Karpas-422 (cell line): ENCODE data around the gene PTGFRN. TPM values are rescaled to one million over a fixed set of nuclear protein-coding genes. Genes with fewer than 3 reads are reported as not detected.

ENCODE experiments used
- DNase-seq: peaks from one replicate; pipeline ENCODE4 v3.0.0-alpha.2; 2015
- H2AFZ ChIP-seq: fragments of 200-600 bp; sonication (generic); 2 replicates; pipeline ENCODE4 v1.6.1; 2014; ENCODE audit warnings: antibody characterized with exemption, low read length, mixed read lengths
- H3K27ac ChIP-seq: fragments of 200-600 bp; sonication (generic); 2 replicates; pipeline ENCODE4 v1.5.1; 2014; ENCODE audit warnings: mild to moderate bottlenecking, low read length, moderate library complexity
- H3K27me3 ChIP-seq: fragments of 200-600 bp; sonication (generic); 2 replicates; pipeline ENCODE4 v1.6.1; 2014; ENCODE audit warnings: low read length, mixed read lengths
- H3K36me3 ChIP-seq: fragments of 200-600 bp; sonication (generic); 2 replicates; pipeline ENCODE4 v1.6.1; 2014; ENCODE audit warnings: low read length, mixed read lengths; ENCODE audit not compliant: insufficient read depth
- H3K4me1 ChIP-seq: fragments of 200-600 bp; sonication (generic); 2 replicates; pipeline ENCODE4 v1.6.1; 2014; ENCODE audit warnings: mild to moderate bottlenecking, low read length, mixed read lengths
- H3K4me2 ChIP-seq: fragments of 200-600 bp; sonication (generic); 2 replicates; pipeline ENCODE4 v1.6.1; 2014; ENCODE audit warnings: low read length, low read depth, mild to moderate bottlenecking; ENCODE audit not compliant: poor library complexity, severe bottlenecking
- H3K4me3 ChIP-seq: fragments of 200-600 bp; sonication (generic); 2 replicates; pipeline ENCODE4 v1.5.1; 2014; ENCODE audit warnings: mild to moderate bottlenecking, antibody characterized with exemption, low read length, mixed read lengths
- H3K79me2 ChIP-seq: fragments of 200-600 bp; sonication (generic); 2 replicates; pipeline ENCODE4 v1.6.1; 2014; ENCODE audit warnings: mild to moderate bottlenecking, low read length, mixed read lengths
- H3K9ac ChIP-seq: fragments of 200-600 bp; sonication (generic); 2 replicates; pipeline ENCODE4 v1.6.0; 2014; ENCODE audit warnings: low read length
- H3K9me2 ChIP-seq: fragments of 200-600 bp; sonication (generic), shearing (Covaris generic); replicated peaks from 2 replicates; pipeline ENCODE4 v1.6.0; 2014; ENCODE audit warnings: mild to moderate bottlenecking, low read length, moderate library complexity; ENCODE audit not compliant: insufficient read depth
- H3K9me3 ChIP-seq: fragments of 300-700, 200-600 bp; sonication (generic); 2 replicates; pipeline ENCODE4 v1.6.1; 2014; ENCODE audit warnings: low read length, mixed read lengths
- H4K20me1 ChIP-seq: fragments of 200-600 bp; sonication (generic); 2 replicates; pipeline ENCODE4 v1.6.1; 2014; ENCODE audit warnings: mild to moderate bottlenecking, antibody characterized with exemption, low read length, low read depth; ENCODE audit not compliant: insufficient read depth
- total RNA-seq: library from RNA; depleted of rRNA; stranded (reverse); fragments of >200 nt; shearing (Covaris generic); gene quantifications from 2 replicates; pipeline ENCODE4 v1.2.3, GENCODE V29; 2014; ENCODE audit warnings: low replicate concordance

The PTGFRN gene
- total RNA-seq, 1 experiment from 2014 or later, result not detected

GRCh38 chr1:116993286-116993685, 83.6 kb downstream of the PTGFRN start:
- Histone ChIP-seq H3K4me3 (no peak overlapping the region), H2AFZ (no peak overlapping the region), H3K27me3 (no peaks in the 10 kb centered on the region), H3K9ac (no peak overlapping the region), H3K9me3 (no peaks in the 10 kb centered on the region), H3K9me2 (no peaks in the 10 kb centered on the region), H3K36me3 (no peaks in the 10 kb centered on the region), H3K4me1 (no peaks in the 10 kb centered on the region), H3K79me2 (no peaks in the 10 kb centered on the region), H3K4me2 (no peak overlapping the region), H4K20me1 (no peaks in the 10 kb centered on the region), H3K27ac (no peak overlapping the region)
- DNase-seq, result no peak

GRCh38 chr1:116994411-116994810, 84.7 kb downstream of the PTGFRN start:
- H3K36me3 ChIP-seq, result no peaks in the 10 kb centered on the region
- H3K79me2 ChIP-seq, result no peaks in the 10 kb centered on the region
- DNase-seq, result no peak
- no peaks in the 10 kb centered on the region for H3K9me2 ChIP-seq
- H3K27ac ChIP-seq, result no peak overlapping the region
- no peaks in the 10 kb centered on the region for H4K20me1 ChIP-seq
- no peak overlapping the region for H3K9ac ChIP-seq
- no peaks in the 10 kb centered on the region for H3K9me3 ChIP-seq
- H3K4me2 ChIP-seq, result no peak overlapping the region
- H3K27me3 ChIP-seq, result no peaks in the 10 kb centered on the region
- H3K4me3 ChIP-seq, result no peak overlapping the region
- no peaks in the 10 kb centered on the region for H3K4me1 ChIP-seq
- H2AFZ ChIP-seq, result no peak overlapping the region

- Histone ChIP-seq H3K4me2 (no peak overlapping the region), H2AFZ (no peak overlapping the region), H3K27me3 (no peaks in the 10 kb centered on the region), H3K27ac (no peak overlapping the region), H3K4me1 (no peaks in the 10 kb centered on the region), H4K20me1 (no peaks in the 10 kb centered on the region), H3K9me3 (no peaks in the 10 kb centered on the region), H3K4me3 (no peak overlapping the region), H3K9ac (no peak overlapping the region), H3K36me3 (no peaks in the 10 kb centered on the region), H3K9me2 (no peaks in the 10 kb centered on the region), H3K79me2 (no peaks in the 10 kb centered on the region)
- DNase-seq, result no peak
These were observed 87.3 kb downstream of the PTGFRN start for GRCh38 chr1:116997066-116997465.

DNA sequence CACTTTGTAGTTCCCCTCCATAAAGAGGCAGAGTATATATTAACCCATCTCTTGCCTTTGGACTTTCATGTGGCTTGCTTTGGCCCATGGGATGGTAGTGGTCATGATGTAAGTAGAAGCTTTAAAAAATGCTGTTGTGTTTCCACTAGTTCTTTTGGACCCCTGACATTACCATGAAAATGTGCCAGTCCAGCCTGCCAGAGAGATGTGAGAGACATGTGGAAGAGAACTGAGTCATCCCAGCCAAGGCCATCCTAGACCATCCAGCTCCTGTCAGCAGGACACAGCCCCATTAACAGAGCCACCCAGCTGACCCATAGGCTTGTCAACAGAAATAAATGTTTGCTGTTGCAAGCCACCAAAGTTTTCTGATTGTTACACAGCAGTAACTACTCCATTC, 87.9 kb downstream of the PTGFRN start:
- DNase-seq, result no peak
- no peak overlapping the region for H3K4me2 ChIP-seq
- no peak overlapping the region for H3K9ac ChIP-seq
- no peak overlapping the region for H3K27ac ChIP-seq
- H3K4me3 ChIP-seq, result no peak overlapping the region
- no peaks in the 10 kb centered on the region for H3K9me2 ChIP-seq
- H3K79me2 ChIP-seq, result no peaks in the 10 kb centered on the region
- H3K4me1 ChIP-seq, result no peaks in the 10 kb centered on the region
- H2AFZ ChIP-seq, result no peak overlapping the region
- no peaks in the 10 kb centered on the region for H4K20me1 ChIP-seq
- no peaks in the 10 kb centered on the region for H3K36me3 ChIP-seq
- H3K9me3 ChIP-seq, result no peaks in the 10 kb centered on the region
- no peaks in the 10 kb centered on the region for H3K27me3 ChIP-seq

DNA sequence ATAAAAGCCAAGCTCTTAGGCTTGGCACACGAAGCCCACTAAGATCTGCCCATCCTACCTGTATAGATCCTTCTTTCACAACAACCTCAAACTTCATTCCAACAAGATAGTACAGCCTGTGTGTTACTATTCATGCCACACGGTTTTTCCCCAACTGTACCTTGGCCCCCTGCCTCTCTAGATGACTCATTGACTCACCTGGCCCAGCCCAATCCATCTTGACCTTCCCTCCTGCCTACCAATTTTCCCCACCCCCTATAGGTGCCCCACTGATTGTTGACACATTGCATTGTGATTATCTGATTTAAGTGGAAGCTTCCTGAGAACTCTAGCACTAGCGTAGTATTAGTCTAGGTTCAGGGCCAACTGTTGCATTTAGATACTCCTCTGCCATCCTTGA, 89.9 kb downstream of the PTGFRN start:
- no peak overlapping the region for H3K4me2 ChIP-seq
- no peaks in the 10 kb centered on the region for H4K20me1 ChIP-seq
- no peaks in the 10 kb centered on the region for H3K79me2 ChIP-seq
- no peaks in the 10 kb centered on the region for H3K36me3 ChIP-seq
- H2AFZ ChIP-seq, result no peak overlapping the region
- H3K9ac ChIP-seq, result no peak overlapping the region
- H3K9me3 ChIP-seq, result no peaks in the 10 kb centered on the region
- no peaks in the 10 kb centered on the region for H3K9me2 ChIP-seq
- no peak for DNase-seq
- H3K4me1 ChIP-seq, result no peaks in the 10 kb centered on the region
- H3K4me3 ChIP-seq, result no peak overlapping the region
- H3K27ac ChIP-seq, result no peak overlapping the region
- H3K27me3 ChIP-seq, result no peaks in the 10 kb centered on the region

- Histone ChIP-seq H3K9me2 (no peaks in the 10 kb centered on the region), H3K79me2 (no peaks in the 10 kb centered on the region), H3K4me1 (no peaks in the 10 kb centered on the region), H4K20me1 (no peaks in the 10 kb centered on the region), H3K27ac (no peak overlapping the region), H3K4me3 (no peak overlapping the region), H3K36me3 (no peaks in the 10 kb centered on the region), H3K9me3 (no peaks in the 10 kb centered on the region), H3K4me2 (no peak overlapping the region), H3K27me3 (no peaks in the 10 kb centered on the region), H3K9ac (no peak overlapping the region), H2AFZ (no peak overlapping the region)
- no peak for DNase-seq
These were observed 90.4 kb downstream of the PTGFRN start for GRCh38 chr1:117000142-117000541.

DNA sequence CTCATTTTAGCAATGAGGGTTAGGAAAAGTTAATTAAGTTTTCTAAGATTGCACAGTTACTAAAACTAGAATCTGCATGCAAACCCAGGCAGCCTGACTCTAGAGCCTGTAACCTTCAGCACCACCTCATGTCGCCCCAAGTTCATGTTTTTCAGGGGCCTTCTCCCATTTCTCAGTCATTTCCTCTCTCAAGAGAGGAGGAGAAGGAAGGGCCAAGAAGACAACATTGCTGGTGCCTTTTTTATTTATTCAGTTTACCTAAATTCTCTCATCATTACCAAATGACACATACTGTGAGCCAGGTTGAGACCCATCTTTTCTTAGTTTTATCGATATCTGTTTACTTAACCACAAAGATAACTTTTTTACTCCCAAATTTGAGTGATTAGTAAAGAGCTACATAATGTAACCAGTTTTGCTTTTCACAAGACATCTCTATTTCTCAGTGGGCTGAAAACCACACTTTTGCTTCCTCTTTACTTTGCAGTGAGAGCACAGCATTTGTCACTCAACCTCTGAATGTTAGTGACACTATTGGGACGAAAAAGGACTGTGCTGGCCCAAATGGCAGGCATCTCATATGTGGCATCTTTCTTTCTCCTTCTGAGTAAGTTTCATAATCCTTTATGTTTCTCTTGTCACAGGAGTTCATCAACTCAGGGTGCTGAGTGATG, 91.7 kb downstream of the PTGFRN start, which contains the start of gene CD101:
Gene CD101, plus strand, starts transcription at position 507 of the 674 bp plus-strand sequence. Its CDS starts 58 bp downstream, at position 565.
- no peaks in the 10 kb centered on the region for H4K20me1 ChIP-seq
- no peaks in the 10 kb centered on the region for H3K4me1 ChIP-seq
- DNase-seq, result no peak
- H3K9me2 ChIP-seq, result no peaks in the 10 kb centered on the region
- no peaks in the 10 kb centered on the region for H3K27me3 ChIP-seq
- no peak within 1 kb of the TSS for H2AFZ ChIP-seq
- no peak within 1 kb of the TSS for H3K4me3 ChIP-seq
- no peaks in the 10 kb centered on the region for H3K9me3 ChIP-seq
- H3K79me2 ChIP-seq, result no peaks in the 10 kb centered on the region
- no peak within 1 kb of the TSS for H3K27ac ChIP-seq
- no peak within 1 kb of the TSS for H3K9ac ChIP-seq
- H3K36me3 ChIP-seq, result no peaks in the 10 kb centered on the region
- H3K4me2 ChIP-seq, result no peak within 1 kb of the TSS

GRCh38 chr1:117003223-117003875, 93.6 kb downstream of the PTGFRN start:
- Histone ChIP-seq H2AFZ (no peak overlapping the region), H3K9me3 (no peaks in the 10 kb centered on the region), H3K4me2 (no peak overlapping the region), H3K9ac (no peak overlapping the region), H3K79me2 (no peaks in the 10 kb centered on the region), H3K4me3 (no peak overlapping the region), H3K4me1 (no peaks in the 10 kb centered on the region), H3K27me3 (no peaks in the 10 kb centered on the region), H3K36me3 (no peaks in the 10 kb centered on the region), H3K27ac (no peak overlapping the region), H4K20me1 (no peaks in the 10 kb centered on the region), H3K9me2 (no peaks in the 10 kb centered on the region)
- DNase-seq, result no peak
